Measurements from ENCODE around the gene ESYT1. TPM values are rescaled to one million over a fixed set of nuclear protein-coding genes. Genes with fewer than 3 reads are reported as not detected.

The ESYT1 gene
- total and polyA plus RNA-seq, 9 of the 15 experiments (the other 6 are each of a cell fraction or from before 2014, with no cell fraction given) = 132 to 420 (median 164) TPM

DNA sequence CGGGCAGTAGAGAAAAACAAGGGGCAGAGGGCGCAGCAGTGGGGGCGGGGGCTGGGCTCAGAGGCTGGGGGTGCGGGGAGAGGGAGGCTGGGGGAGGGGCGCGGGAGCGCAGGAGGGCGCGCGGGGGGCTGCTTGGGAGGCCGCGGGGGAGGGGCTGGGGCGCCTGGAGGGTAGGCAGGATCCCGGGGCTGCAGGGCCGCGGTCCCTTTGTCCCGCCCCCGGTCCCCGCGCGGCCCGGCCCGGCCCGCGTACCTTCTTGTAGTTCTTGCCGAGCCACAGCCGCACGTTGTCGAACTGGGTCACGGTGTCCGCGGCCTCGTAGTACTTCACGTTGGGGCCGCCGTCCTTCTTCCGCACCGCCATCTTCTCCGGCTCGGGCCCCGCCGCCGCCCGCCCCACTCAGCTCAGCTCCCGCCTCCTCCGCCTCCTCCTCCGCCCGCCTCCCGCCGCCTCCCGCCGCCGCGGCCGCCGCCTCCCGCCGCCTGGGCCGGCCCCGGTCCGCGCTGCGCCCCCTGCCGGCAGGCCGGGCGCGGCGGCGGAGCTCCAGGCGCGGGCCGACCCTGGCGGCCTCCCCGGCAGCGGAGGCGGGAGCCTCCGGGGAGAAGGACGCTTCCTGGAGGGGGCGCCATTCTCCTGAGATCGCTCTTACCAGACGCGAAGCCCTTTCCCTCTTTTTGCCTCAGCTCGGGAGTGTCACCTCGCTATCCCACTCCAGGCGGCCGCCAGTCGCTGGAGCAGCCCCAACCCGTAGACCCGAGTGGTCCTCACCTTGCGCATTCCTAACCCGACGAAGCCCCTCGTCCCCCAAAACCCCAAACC, 61.2 kb downstream of the ESYT1 start, which contains the start of gene SMARCC2 (continued):
- TF ChIP-seq ZNF644 (tag; IDR thresholded peaks at IDR 0.05; ENCODE audit: low read depth) (peak; percentile 46; the same call in 1 of the 2 replicates), ZNF431 (CRISPR knock-in tag; IDR thresholded peaks at IDR 0.05) (no peak), HNRNPK (IDR thresholded peaks at IDR 0.05; ENCODE audit: low read depth, low read length, poor library complexity, severe bottlenecking) (no peak), PRPF4 (IDR thresholded peaks at IDR 0.05; ENCODE audit: insufficient read depth, low read depth, low read length, poor library complexity, severe bottlenecking) (no peak), PTBP1 (IDR thresholded peaks at IDR 0.05; ENCODE audit: low read depth, low read length) (0 out of 2 replicates have a peak, but pooled peaks have one; percentile 42), ARID2 (IDR thresholded peaks at IDR 0.05) (no peak), TBP (optimal IDR thresholded peaks at IDR 0.05; ENCODE audit: low read depth, low read length) (peak; percentile 53), ESRRA (IDR thresholded peaks at IDR 0.05; ENCODE audit: borderline replicate concordance, low read depth) (peak; percentile 55; the same call in 1 of the 2 replicates), KLF16 (IDR thresholded peaks at IDR 0.05) (peak; percentile 48; the same call in 1 of the 2 replicates), SIN3B (IDR thresholded peaks at IDR 0.05; ENCODE audit: low read depth) (peak; percentile 27; the same call in 1 of the 2 replicates), SIN3A (IDR thresholded peaks at IDR 0.05; ENCODE audit: borderline replicate concordance in 2 of 2, control insufficient read depth in 1 of 2, low read depth in 2 of 2, low read length in 2 of 2) (peak in 1 of 2 experiments; percentile 43; a peak in 1 of 4 replicates), CTBP1 (IDR thresholded peaks at IDR 0.05; ENCODE audit: borderline replicate concordance) (no peak), U2AF2 (optimal IDR thresholded peaks at IDR 0.05; ENCODE audit: low read depth, low read length) (no peak), CREB1 (IDR thresholded peaks at IDR 0.05) (no peak), CREB1 (CRISPR knock-in tag; IDR thresholded peaks at IDR 0.05) (no peak), EHMT2 (IDR thresholded peaks at IDR 0.05) (no peak)
- TF ChIP-seq, protein P1, sequence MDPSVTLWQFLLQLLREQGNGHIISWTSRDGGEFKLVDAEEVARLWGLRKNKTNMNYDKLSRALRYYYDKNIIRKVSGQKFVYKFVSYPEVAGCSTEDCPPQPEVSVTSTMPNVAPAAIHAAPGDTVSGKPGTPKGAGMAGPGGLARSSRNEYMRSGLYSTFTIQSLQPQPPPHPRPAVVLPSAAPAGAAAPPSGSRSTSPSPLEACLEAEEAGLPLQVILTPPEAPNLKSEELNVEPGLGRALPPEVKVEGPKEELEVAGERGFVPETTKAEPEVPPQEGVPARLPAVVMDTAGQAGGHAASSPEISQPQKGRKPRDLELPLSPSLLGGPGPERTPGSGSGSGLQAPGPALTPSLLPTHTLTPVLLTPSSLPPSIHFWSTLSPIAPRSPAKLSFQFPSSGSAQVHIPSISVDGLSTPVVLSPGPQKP (CRISPR knock-in tag; IDR thresholded peaks at IDR 0.05) = no peak
- TF ChIP-seq, protein P2, sequence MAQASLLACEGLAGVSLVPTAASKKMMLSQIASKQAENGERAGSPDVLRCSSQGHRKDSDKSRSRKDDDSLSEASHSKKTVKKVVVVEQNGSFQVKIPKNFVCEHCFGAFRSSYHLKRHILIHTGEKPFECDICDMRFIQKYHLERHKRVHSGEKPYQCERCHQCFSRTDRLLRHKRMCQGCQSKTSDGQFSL (CRISPR knock-in tag; IDR thresholded peaks at IDR 0.05) = no peak
- TF ChIP-seq, protein P2 (tag; IDR thresholded peaks at IDR 0.05) = no peak
- TF ChIP-seq, protein P3, sequence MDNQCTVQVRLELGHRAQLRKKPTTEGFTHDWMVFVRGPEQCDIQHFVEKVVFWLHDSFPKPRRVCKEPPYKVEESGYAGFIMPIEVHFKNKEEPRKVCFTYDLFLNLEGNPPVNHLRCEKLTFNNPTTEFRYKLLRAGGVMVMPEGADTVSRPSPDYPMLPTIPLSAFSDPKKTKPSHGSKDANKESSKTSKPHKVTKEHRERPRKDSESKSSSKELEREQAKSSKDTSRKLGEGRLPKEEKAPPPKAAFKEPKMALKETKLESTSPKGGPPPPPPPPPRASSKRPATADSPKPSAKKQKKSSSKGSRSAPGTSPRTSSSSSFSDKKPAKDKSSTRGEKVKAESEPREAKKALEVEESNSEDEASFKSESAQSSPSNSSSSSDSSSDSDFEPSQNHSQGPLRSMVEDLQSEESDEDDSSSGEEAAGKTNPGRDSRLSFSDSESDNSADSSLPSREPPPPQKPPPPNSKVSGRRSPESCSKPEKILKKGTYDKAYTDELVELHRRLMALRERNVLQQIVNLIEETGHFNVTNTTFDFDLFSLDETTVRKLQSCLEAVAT (IDR thresholded peaks at IDR 0.05) = peak in 1 of 2 experiments; percentile 78; a peak in 1 of 4 replicates
- TF ChIP-seq, protein P4, sequence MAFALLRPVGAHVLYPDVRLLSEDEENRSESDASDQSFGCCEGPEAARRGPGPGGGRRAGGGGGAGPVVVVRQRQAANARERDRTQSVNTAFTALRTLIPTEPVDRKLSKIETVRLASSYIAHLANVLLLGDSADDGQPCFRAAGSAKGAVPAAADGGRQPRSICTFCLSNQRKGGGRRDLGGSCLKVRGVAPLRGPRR (CRISPR knock-in tag; IDR thresholded peaks at IDR 0.05) = no peak
- TF ChIP-seq, protein P5, sequence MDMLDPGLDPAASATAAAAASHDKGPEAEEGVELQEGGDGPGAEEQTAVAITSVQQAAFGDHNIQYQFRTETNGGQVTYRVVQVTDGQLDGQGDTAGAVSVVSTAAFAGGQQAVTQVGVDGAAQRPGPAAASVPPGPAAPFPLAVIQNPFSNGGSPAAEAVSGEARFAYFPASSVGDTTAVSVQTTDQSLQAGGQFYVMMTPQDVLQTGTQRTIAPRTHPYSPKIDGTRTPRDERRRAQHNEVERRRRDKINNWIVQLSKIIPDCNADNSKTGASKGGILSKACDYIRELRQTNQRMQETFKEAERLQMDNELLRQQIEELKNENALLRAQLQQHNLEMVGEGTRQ (CRISPR knock-in tag; IDR thresholded peaks at IDR 0.05) = no peak

All from K562 (cell line).